Measurements from ENCODE around the gene SECTM1.

The SECTM1 gene

DNA sequence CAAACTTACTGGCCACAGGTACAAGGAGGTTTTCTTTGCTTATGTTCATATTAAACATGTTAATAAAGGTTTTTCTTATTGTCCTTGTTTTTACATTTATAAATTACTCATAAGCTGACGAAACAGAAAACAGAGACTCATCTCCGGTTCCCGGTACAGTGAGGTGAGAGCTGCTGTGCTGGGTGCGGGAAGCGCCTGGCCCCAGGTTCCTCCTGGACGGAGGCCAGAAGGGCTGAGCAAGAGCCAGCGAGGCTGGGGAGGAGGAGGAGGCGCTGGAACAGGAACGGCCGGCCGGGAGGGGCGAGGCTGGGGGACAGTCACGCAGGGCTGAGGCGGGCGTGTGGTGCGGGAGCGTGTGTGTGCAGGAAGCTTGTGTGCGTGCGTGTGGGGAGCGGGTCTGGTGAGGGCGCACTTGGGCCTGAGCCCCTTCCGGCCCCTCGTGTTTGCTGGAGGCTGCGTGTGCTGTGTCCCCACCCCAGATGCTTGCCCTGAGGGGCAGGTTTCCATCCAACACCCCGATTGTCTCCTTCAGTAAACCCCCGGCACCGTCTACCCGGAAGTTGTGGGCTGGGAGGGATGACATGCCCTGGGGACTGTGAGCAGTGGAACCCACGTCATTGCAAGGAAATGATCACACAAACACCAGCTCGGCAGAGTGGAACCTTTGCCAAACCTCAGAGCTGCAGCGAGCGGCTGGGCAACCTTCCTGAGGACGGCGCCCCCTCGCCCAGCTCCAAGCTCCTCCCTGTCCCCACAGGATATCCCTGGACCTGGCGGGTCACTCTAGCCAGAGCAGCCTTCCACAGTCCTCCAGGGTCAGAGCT lies 35.6 kb downstream of the SECTM1 start:
- peak in 1 of 2 experiments; percentile 7 for DNase-seq

DNA sequence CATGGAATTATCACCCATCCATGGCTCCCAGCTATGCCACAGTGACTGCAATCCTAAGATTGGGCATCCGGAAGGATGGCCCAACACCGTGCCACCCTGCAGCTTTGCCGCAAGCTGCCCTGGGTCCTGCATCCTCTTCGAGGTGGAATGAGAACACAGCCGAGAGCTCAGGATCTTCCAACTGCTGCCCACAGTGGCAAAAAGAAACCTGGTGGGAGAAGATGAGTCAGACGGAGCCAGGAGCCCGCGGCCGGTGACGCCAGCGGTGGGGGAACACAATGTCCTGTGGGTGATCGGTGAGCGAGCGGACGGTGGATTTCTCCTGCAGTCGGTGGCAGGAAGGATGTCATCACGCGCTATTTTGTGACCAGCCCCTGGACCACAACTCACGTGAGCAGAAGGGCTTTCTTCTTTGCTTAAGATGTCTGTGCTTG lies 36.3 kb downstream of the SECTM1 start:
- no peak for DNase-seq

DNA sequence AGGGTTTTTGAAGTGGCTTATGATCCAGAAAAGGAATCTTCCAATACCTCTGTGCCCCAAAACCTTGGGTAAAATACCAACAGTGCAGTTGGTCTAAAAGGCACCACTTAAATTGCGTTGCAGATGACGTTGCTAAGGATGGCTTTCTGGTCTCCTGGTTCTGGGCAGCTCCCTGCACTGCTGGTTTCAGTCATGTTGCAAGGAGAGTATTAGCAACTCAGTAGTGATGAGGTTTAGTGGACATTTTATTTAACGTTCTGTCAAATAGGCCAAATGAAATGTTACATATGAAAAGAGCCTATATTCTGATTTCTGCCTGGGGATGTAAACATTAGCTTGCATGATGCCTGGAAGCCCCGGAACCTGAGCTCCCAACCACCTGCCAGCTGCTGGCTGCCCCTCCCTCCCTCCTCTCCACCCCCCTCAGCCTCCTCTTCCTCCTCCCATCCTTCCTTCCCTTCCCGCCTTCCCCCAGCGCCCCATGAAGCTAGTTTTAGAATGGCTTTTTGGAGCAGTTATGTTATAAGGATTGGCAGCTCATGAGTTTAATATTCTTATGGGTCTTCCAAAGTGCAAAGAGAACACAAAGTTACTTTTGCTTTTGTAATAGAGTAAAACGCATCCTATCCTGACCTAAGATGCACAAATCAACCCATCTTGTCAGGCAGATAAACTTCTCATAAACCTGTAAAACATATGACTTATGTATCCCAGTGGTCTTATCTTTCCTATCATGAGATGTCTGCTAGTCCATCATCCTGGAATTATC lies 36.9 kb downstream of the SECTM1 start:
- peak in 1 of 2 experiments; percentile 4 for DNase-seq

DNA sequence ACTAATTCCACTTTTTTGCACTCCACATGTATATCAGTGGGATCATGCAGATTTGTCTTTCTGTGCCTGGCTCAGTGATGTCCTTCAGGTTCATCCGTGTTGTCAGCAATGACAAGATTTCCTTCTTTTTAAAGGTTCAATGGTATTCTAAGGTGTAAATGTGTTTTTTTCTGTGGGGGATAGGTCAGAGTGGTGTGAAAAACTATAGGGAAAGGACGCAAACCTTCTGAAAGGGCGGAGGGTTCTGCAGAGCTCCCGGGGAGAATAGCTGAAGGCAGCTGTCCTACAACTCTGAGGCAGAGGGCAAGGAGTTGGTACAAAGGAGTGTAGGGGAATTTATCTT lies 38.1 kb downstream of the SECTM1 start:
- DNase-seq, result no peak

- DNase-seq, result no peak
These were observed 39.3 kb downstream of the SECTM1 start for GRCh38 chr17:82294064-82294773.

DNA sequence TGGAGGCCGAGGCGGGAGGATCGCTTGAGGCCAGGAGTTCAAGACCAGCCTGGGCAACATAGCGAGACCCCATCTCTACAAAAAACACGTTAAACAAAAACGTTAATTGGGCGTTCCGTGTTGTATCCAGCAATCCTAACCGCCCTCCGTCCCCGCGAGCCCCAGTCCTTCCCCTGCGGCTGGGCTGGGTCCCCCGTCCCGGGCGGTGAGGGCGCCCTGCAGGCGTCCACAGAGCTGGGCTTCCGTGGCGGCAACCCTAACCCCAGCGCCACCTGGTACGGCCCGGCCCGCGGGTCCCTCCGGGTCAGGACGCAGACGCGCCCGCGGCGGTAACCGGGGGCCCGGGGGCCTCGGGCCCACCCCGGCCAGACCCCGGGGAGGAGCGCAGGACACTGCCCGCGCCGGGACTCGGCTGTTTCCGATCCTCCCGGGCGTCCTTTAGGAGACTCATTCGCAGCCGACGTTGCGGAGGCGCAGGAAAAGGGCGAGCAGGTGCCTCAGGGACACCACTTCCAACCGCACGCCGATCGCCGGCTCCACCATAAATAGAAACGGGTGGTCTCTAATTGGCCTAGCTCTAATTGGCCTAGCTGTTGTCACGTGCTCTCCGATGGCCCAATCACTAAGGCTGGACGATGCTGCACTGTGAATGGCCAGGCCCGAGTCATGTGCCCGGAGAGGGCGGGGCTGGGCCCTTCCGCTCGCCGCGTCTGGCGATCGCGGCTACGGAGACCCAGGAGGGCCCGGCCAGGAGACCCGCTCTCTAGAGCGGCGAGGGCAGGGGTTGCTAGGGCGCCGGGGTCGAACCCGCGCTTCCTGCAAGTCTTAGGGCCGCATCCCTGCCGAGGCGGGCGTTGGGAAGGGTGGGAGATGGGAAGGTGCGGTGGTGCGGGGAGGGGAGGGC lies 41.1 kb downstream of the SECTM1 start:
- DNase-seq, result peak; percentile 59 to 90

DNA sequence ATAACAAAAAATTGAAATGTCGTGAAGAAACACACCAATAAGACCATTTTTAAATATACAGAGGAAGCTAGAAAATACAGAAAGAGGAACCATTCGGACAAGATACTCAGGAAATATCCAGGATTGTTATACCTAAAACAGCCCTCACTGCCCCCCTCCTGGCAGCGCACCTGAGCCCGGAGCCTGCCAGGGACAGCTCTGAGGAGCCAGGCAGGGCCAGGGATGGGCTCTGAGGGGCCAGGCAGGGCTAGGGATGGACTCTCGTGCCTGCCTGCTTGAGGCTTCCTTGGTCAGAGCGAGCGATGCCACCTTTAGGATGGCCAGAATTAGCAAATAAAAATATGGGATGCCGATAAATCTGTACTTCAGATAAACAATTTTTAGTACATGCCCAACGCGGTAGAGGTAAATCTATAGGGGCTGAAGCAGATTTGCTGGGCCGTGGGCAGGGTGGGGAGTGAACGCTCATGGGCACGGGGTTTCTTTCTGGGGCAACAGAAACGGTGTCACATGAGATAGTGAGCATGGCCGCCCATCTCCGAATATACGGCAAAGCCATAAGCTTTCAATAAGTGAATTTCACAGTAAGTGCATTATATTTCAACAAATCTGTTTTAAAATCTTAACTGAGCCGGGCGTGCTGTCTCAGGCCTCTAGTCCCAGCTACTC lies 41.9 kb downstream of the SECTM1 start:
- DNase-seq, result no peak

DNA sequence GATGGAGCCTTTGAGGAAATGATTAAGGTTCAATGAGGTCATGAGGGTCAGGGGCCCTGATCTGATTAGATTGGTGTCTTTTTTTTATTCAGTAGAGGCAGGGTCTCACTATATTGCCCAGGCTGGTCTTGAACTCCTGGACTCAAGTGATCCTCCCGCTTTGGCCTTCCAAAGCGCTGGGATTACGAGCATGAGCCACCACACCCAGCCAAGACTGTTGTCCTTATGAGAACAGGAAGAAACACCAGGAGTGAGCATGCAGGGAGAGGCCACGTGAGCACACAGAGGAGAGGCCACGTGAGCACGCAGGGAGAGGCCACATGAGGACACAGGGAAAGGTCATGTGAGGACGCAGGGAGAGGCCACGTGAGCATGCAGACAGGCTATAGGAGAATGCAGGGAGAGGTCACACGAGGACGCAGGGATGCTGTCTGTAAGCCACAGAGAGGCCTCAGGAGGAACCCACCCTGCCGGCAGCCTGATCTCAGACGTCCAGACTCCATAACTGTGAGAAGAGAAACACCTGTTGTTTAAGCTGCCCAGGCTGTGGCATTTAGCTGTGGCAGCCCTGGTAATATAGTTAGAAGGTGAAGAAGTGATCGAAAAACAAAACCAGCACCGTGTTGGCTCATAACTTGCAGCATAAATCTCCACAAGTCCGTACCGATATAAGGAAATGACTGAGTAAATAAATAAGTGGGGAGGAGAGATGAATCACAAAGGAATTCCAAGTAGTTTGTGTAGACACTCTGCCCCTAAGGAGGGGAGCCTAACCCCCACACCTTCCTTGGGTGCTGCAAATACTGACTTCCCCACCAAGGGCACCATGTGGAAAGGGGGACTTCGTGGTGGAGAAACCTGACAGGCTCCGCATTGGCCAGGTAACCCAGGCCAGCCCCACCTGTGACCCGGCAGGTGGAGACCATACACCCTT lies 45.4 kb downstream of the SECTM1 start:
- DNase-seq, result no peak

GRCh38 chr17:82287013-82287867 lies 46.3 kb downstream of the SECTM1 start:
- DNase-seq, result no peak

GRCh38 chr17:82285141-82285540 lies 48.4 kb downstream of the SECTM1 start:
- no peak for DNase-seq

DNA sequence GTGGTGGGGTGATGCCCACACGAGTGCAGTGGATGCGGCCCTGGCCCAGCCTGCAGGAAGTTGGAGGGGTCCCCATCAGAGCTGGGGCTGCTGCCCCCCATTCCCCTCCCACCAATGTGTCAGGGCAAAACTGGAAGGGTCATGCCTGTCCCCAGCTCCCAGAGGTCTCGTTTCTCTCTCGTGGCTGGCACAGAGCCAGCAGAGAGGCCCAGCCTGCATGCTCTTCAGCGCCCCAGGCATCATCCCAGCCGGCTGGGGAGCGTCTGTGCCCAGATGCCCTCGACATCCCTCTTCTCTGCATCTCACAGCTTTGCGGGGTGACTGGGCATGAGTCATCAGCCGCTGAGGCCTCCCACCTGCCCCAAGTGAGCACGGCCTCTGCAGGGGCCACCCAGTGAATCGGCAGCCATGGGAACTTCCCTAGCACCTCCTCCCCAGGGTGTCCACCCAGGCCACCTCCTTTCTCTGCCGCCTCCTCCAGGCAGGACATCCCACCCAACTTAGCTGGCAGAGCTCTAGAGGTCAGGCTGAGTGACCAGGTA lies 50.3 kb downstream of the SECTM1 start:
- DNase-seq, result peak in 1 of 2 experiments; percentile 26

- DNase-seq, result no peak
These were observed 51.0 kb downstream of the SECTM1 start for GRCh38 chr17:82282239-82283207.

DNA sequence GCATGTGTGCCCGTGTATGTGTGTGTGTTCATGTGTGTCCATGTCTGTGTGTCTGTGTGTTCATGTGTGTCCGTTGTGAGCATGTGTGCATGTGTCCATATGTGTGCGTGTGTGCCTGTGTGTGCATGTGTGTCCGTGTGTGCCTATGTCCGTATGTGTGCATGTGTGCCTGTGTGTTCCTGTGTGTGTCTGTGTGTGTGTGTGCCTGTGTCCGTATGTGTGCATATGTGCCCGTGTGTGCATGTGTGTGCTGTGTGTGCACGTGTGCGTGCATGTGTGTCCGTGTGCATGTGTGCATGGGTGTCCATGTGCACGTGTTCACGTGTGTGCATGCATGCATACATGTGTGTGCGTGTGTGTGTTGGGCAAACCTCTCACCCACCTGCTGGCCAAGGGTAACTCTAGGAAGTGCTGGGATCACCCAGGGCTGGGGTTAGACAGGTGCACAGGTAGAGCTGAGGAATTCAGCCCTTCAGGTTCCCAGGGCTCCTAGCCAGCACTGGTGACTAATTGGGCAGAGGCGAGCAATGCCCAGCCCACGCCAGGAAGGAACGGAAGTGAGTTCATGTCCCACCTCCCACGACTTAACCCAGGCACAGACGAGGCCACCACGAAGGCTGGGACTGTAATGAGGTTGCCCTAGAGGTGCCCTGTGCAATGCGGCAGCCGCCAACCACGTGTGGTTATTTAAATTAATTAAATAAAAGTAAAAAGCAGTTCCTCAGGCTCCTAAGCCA lies 51.9 kb downstream of the SECTM1 start:
- no peak for DNase-seq

- DNase-seq, result no peak
These were observed 52.5 kb downstream of the SECTM1 start for GRCh38 chr17:82281076-82281475.

DNA sequence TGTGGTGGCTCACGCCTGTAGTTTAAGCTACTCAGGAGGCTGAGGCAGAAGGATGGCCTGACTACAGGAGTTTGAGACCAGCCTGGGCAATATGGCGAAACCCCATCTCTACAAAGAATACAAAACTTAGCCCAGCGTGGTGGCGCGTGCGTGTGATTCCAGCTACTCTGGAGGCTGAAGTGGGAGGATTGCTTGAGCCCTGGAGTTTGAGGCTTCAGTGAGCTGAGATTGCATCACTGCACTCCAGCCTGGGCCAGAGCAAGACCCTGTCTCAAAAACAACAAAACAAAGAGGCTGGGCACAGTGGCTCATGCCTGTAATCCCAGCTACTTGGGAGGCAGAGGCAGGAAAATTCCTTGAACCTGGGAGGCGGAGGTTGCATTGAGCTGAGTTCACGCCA lies 53.0 kb downstream of the SECTM1 start:
- DNase-seq, result no peak

GRCh38 chr17:82278786-82279391 lies 54.7 kb downstream of the SECTM1 start:
- DNase-seq, result no peak

DNA sequence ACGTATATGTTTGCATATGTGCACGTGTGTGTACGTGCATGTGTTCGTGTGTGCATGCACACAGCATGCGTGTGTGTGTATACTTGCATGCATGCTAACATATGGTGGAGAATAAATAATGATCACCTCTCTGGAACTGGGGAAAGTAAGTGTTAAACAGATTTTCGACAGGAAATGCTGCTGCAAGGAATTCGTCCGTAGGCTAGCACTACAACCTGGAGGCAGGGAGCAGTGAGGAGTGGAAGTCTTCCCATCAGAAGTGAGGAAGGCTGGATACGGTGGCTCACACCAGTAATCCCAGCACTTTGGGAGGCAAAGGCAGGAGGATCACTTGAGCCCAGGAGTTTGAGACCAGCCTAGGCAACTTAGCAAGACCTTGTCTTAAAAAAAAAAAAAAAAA lies 55.3 kb downstream of the SECTM1 start:
- no peak for DNase-seq

Data from NCI-H524 (cell line).